Mucosa of gallbladder (tissue), 1 donor: ENCODE data around the gene FNBP1L. TPM values are rescaled to one million over a fixed set of nuclear protein-coding genes. Genes with fewer than 3 reads are reported as not detected.

ENCODE experiments used
- DNase-seq: peaks from one replicate; pipeline ENCODE4 v3.0.0-alpha.2; 2020; ENCODE audit warnings: low spot score
- total RNA-seq: library from RNA; stranded (reverse); gene quantifications from one replicate; pipeline ENCODE4 v1.2.1, GENCODE V29; 2021
- donor health status: DM: no; HTN: no; CAD: no.

Gene FNBP1L
- total RNA-seq = 57.1 TPM

DNA sequence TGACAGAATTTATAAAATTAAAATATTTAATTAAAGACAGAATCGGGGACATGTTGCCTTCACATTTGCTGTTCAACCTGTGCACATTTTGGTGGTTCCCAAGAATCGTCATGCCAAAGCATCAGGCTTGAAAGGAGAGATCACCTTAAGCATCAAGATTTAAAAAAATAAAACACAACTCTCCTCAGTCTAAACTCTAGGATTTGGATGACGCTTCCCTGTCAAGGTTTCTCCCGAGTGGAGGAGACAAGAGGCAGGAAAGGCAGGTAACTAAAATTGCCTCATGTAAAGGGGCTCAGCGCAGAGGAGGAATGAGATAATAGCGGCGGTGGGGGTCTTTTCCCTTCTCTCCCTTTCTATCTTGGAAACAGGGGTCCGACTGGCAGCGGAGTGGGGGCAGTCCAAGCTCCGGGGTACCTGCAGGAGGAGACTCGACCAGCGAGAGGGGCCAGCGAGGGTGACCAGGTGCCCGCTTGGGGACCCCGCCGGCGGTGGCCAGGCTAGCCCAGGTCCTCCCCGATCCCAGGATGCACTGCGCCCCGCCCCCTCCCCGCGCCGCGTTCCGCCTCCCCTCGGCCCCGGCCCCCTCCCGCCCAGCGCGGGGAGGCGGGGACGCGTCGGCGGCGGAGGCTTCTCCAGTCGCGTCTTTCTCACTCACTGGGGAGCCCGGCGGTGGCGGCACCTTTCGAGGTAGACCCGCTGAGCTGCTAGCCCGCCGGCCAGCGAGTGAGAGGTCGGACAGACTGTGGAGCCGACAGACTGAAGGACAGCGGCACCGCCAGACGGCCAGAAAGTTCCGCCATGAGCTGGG is at the start of gene FNBP1L:
TSS of gene FNBP1L (plus strand) at position 638 of the 811 bp plus-strand sequence. CDS start at position 802, 164 bp downstream.
- peak; percentile 74 for DNase-seq

DNA sequence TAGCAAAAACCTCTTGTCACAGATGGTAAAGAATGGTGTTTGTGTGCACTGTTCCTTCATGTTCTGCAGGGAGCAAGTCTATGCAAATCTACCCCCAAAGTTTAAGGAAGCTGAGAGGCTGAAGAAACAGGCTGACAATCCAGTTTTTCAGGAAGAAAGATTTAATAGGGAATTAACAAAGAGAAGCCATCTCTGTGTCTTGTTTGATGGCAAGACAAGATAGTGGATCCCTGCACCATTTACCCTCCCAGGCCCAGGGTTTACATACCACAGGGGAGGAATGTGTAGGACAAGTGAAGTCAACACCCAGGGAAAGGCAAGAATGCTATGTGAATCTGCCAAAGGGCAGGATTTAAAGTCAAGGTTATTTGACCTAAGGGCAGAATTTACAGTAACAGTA is 48.1 kb upstream of the FNBP1L start:
- DNase-seq = no peak

DNA sequence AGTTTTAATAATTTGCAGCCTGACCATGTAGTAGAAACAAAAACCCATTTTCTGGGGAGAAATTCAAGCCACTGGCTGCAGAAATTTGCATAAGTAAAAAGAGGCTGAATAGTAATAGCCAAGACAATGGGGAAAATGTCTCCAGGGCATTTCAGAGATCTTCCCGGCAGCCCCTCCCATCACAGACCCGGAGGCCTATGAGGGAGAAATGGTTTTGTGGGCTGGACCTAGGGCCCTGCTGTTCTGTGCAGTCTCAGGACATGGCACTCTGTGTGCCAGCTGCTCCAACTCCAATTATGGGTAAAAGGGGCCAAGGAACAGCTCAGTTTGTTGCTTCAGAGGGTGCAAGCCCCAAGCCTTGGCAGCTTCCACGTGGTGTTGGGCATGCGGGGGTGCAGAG is 39.7 kb upstream of the FNBP1L start:
- DNase-seq = no peak

DNA sequence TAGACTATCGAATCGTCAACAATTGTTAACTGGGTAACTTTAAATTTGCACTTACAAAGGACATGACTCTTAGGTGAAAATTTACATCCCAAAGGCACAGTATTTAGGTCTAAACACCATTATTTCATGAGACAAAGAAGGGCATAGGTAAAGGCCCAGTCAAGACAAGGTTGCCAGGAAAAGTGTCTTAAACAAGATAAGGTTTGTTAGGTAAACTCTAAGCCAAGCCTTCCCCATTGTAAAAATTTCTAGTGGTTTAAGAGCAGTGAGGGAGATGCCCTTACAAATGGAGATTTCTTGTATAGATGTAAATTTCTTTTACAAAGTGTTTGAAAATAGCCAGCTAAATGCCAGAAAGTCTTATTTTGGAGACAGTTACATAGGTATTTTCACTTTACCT is 36.9 kb upstream of the FNBP1L start:
- no peak for DNase-seq

DNA sequence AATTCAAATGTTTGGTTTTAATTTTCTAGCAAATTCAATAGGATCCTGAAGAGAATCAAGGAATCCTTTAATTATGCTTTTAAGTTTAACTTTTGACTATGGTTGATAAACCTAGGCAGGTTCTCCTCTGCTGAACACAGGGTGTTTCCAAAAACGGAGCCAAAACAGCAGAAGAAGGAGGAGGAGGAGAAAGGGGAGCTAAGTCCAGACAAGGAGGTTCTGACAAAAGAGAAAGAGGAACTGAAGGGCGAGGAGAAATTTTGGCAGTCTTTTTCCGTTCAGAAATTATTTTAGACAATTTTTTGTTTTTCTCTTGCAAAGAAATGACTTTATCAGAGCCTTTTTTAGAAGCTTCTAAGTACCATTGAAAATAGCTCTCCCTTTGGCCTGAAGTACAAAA is 33.2 kb upstream of the FNBP1L start:
- no peak for DNase-seq

DNA sequence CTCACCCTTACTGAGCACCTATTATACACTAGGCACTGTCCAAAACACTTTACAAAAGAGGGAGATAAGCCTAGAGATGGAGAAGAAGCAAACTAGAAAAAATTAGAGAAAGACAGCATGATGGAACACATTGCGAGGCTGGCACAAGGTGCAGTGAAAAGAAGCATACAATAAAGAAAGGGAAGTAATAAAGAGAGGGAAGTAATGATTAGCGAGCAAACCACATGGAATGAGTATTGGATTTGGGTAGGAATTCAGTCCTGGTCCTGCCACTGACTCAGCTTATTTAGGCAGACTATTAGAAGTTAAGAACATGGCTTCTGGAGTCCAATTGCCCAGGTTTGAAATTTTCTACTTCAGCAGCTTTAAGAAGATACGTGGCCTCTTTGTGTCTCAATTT is 32.6 kb upstream of the FNBP1L start:
- DNase-seq = no peak

DNA sequence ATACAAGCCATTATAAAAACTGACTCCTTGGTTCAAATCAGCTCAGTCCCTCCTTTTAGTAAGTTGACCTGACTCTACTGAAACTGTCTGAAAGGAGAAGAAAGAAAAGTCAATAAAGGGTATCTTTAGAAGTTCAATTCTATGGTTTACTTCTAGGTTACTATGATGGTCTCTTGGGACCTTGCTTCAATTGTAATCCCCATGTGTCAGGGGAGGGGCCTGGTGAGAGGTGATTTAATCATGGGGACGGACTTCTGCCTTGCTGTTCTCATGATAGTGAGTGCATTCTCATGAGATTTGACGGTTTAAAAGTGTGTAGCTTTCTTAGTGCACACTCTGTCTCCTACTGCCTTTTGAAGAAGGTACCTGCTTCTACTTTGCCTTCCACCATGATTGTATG is 31.7 kb upstream of the FNBP1L start:
- DNase-seq = no peak

DNA sequence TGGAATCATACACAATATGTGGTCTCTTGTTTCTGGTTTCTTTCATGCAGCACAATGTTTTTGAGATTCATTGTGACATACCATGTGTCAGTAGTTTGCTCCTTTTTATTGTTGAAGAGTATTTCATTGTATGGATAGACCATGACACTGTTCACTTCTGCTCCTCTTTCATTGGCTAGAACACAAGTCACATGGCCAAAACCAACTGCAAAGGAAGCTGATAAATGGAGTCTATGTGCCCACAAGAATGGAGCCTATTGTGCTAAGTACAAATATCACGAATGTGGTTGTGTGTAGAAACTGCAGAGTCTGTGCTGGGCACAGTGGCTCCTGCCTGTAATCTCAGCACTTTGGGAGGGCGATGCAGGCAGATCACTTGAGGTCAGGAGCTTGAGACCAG is 28.6 kb upstream of the FNBP1L start:
- no peak for DNase-seq

DNA sequence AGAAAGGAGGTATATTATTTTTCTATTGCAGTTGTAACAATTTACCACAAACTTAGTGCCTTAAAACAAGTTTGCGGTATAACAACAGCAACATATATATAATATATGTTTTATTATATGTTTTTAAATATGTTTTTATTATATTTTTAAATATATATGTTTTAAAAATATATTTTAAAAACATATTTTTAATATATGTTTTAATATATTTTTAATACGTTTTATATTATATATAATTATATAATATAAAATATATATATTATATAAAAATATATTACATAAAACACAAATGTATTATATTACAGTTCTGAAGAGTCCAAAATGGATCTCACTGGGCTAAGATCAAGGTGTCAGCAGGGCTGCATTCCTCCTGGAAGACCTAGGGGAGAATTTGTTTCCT is 27.5 kb upstream of the FNBP1L start:
- no peak for DNase-seq

DNA sequence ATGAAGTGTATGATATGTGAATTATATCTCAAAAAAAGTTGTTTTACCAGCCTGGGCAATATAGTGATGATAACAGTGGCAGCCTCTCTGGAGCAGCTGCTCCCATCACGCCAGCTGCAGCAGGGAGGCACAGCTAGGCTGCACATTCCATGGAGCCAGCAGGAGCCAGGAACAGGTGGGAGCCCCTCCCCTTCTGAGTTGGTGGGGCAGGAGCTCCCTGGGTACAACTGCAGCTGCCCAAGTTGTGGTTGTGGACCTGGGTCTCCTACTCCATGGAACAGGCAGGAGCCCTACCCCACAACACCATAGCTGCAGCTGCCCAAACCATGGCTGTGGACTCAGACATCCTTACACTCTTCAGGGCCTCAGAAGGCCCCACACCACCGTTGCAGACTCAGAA is 21.7 kb upstream of the FNBP1L start:
- no peak for DNase-seq

DNA sequence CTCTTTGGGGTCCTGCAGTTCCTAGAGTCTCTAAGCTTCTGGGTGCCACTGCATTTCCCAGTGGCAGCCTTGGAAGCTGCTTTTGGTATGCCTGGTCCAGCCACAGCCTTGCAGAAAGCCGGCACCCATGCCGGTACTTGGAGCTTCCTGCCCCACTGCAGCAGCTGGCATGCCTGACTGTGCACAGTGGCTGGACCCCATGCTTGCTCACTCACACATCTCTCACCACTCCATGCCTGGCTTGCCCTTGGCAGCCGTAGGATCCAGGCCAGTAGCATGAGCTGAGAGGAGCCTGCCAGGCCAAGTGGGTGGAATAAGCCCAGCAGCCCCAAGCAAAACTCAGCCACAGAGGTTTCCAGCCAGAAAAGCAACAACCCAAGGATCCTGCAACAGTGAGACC is 20.3 kb upstream of the FNBP1L start:
- no peak for DNase-seq

DNA sequence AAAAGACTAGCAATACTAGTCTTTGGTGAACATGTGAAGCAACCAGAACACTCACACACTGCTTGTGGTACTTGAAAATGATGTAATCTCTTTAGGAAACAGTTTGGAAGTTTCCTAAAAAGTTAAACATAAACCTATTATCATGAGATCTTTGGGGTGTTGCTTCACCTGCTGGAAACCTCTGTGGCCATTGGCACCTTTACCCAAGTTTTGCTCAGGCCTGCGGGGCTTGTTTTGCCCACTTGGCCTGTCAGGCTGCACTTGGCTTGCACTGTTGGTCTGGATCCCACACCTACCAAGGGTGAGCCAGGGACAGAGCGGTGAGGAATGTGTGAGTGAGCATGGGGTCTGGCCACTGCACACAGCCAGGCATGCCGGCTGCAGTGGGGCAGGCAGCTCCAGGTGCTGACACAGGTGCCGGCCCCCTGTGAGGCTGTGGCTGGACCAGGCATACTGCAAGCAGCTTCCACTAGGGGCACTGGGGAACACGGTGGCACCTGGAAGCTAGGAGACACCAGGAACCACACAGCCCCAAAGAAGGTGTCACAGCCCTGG is 14.4 kb upstream of the FNBP1L start:
- no peak for DNase-seq

DNA sequence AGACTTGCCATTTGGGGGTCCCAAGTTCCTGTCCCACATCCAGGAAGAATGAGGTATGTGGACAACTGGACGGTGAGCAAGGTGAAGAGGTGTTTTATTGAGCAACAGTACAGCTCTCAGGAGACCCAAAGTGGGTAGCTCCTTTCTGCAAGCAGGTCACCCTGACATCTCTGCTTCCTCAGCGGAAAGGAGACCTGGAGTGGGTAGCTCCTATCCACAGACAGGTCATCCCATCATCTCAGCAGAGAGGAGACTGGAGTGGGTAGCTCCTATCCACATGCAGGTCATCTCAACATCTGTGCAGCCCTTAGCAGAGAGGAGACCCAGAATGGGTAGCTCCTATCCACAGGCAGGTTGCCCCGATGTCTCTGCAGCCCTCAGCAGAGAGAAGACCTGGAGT is 13.8 kb upstream of the FNBP1L start:
- no peak for DNase-seq

DNA sequence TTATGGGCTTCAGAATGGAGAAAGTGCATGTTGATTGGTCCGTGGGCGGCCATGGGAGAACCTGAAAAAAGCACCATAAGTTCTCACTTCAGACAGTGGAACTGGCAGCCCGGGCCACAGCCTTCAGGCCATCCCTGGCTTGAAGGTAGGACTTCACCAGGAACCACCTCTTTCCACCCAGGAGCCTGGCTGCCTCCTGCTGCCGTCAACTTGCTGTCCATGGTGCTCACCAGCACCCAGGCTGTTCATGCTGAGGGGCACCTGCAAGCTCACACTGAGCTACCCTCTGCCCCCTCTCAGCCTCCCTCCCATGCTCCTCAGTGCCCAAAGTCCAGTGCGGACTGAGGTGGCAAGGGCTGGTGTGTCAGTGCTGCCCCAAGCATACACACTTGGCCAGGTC is 12.9 kb upstream of the FNBP1L start:
- DNase-seq = no peak

DNA sequence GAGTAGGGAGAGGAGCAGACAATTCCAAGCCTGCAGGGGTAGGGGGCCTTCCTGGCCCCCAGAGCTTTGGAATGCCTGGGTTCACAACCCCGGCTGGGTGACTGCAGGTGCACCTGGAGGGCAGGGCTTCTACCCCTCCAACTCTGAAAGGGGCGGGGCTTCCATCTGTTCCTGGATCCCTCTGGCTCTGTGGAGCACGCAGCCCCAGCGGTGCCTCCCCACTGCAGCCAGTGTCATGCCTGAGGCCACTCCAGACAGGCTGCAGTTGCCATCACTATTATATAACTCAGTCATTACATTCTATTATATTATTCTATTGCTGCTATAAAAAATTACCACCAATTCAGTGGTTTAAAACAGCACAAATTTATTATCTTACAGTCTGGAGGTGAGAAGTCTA is 12.5 kb upstream of the FNBP1L start:
- DNase-seq = no peak

DNA sequence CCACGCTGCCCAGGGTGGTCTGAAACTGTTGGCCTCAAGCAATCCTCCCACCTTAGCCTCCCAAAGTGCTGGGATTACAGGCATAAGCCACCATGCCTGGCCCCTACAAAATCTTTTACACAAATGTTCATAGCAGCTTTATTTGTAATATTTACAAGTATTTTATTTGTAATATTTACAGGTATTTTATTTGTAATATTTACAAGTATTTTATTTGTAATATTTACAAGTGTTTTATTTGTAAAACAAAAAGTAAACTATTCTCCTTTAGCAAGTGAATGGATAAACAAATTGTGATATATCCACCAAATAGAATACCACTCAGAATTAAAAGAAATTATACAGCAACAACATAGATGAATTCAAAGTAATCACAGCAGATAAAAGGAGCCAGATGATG is 11.4 kb upstream of the FNBP1L start:
- DNase-seq = no peak

DNA sequence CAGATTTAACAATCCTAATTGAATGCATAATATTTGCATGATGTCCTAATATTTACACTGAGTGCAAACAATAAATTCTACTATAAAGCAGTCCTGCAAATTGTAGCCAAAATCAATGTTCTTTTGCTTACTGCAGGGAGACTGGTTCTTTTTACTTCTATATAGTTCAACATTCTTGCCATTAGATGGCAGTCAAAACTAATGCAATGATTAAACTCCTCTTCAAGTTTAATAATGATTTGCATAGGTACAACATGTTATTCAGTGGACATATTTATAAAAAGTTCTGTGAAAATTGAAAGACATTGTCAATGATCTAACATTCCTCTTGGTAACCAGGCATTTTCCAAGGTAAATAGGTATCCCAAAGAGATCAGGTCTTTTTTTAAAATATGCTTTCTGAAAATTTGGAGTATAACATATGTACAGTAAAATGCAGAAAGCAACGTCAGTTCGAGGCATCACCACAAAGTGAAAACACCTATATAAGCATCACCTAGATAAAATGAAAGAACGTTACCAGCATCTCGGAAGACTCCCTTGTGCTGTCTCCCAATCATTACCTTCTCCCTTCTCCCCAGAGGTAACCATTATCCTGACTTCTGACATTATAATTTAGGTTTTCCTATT is 9.8 kb upstream of the FNBP1L start:
- no peak for DNase-seq

DNA sequence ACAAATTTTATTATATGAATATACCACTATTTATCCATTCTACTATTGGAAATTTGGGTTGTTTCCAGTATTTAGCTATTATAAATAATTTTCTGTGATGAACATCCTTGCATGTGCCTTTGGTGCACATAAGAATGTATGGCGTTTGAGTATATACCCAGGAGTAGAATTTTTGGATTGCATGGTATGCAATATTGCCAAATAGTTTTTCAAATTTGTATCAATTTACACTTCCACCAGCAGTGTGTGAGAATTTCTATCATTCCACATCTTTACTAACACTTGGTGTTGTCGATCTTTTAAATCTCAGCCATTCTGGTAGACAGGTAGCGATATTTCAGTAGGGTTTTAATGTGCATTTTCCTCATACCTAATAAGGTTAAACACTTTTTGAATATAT is 9.2 kb upstream of the FNBP1L start:
- no peak for DNase-seq

DNA sequence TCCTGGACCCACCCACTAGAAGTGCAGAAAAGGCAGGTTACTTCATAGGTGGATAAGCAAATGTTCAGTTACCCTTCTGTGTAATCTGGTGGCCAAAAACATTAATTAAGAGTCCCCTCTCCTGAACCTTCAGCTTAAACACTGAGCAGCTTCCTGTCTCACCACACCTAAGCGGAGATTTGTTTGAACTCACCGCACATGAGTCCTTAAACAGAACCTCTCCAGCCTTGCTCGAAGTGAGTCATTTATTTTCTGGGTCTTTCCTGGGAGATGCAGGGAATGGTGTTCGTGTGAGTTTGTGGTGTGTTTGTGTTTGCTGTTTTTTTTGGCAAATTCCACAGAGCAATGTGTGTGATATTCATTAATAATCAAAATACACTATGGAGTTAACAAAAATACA is 7.6 kb upstream of the FNBP1L start:
- no peak for DNase-seq

DNA sequence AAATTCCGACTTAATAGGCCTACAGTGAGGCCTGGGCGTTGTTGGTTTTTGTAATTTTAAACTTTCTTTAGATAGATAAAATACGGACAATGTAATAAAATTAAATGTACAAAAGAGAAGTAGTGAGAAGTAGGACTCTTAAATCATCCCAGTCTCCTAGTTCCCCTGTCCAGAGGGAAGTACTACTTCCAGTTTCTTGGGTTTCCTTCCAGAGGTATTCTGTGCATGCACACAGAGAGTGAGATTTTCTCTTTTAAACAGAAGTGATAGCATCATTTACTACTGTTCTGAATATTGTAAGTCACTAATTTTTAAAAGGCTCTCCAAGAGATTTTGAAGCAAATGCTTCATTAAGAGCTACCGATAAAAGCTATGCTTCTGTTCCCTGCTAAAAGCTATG is 7.2 kb upstream of the FNBP1L start:
- no peak for DNase-seq

DNA sequence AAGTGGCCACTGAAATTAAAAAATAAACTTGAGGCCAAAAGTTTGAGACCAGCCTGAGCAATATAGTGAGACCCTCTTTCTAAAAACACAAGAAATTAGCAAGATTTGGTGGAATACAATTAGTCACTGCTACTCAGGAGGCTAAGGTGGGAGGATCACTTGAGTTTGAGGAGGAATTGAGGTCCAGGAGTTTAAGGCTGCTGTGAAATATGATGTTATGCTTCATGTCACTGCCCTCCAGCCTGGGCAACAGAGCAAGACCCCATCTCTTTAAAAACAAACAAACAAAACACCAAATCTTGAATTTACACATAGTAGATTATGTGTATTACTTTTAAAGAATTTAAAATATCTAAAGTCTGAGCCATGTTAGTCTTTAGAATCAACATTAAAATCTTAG is 6.3 kb upstream of the FNBP1L start:
- DNase-seq = no peak

DNA sequence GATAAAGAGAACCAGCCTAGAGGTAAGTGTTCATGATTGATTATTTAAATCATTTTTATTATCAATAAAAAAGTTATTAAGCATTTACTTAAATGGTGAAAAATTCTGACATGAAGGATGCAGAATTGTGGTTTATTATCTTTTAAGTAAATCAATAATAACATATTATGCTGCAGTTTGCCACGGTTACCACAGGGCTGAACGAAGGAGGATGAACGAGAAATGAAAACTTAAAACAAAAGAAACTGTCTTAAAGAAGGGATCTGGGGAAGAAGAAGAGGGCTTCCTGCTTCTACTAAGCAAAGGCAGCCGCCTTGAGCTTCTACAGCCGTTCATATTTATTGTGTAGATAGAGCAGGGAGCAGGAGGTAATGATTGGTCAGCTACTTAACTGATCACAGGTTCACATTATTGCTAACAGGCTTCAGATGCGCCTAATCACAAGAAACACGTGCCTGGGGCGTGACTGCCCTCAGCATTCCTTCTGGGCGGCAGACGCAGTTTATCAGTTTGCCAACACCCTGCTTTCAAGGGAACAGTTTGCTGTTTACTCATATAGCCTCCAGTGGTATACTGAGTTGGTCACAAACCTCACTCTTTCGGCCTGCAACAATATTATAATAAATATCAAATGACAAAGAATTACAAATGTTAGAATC is 5.8 kb upstream of the FNBP1L start:
- DNase-seq = peak; percentile 83

DNA sequence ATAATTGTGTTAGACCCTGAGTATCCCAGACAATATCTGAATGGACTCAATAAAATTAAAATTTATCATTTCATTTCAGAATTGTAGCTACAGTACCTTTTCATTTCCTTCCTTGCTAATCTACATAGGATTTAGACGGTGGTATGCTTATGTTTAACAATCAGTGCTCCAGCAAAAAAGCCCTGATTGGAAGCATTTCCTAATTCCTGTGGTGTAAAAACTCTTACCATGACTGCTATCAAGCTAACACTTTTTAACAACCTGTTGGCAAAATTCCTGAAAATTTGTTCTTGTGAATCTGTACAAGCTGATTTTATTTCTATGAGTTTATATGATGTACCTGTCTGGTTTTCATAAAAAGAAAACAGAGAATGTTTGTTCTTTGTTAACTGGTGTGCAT is 5.2 kb upstream of the FNBP1L start:
- no peak for DNase-seq
